Measurements from ENCODE around the gene PRIM2.
"Not testable (repeated sequence)": the region's sequence is repeated elsewhere in the genome, so short reads cannot be mapped to it uniquely, and the experiment has no call there.

DNA sequence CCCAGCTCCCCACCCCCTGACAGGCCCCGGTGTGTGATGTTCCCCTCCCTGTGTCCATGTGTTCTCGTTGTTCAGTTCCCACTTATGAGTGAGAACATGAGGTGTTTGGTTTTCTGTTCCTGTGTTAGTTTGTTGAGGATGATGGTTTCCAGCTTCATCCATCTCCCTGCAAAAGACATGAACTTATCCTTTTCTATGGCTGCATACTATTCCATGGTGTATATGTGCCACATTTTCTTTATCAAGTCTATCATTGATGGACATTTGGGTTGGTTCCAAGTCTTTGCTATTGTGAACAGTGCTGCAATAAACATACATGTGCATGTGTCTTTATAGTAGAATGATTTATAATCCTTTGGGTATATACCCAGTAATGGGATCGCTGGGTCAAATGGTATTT, 148.5 kb downstream of the PRIM2 start:
- TF ChIP-seq, protein P1, sequence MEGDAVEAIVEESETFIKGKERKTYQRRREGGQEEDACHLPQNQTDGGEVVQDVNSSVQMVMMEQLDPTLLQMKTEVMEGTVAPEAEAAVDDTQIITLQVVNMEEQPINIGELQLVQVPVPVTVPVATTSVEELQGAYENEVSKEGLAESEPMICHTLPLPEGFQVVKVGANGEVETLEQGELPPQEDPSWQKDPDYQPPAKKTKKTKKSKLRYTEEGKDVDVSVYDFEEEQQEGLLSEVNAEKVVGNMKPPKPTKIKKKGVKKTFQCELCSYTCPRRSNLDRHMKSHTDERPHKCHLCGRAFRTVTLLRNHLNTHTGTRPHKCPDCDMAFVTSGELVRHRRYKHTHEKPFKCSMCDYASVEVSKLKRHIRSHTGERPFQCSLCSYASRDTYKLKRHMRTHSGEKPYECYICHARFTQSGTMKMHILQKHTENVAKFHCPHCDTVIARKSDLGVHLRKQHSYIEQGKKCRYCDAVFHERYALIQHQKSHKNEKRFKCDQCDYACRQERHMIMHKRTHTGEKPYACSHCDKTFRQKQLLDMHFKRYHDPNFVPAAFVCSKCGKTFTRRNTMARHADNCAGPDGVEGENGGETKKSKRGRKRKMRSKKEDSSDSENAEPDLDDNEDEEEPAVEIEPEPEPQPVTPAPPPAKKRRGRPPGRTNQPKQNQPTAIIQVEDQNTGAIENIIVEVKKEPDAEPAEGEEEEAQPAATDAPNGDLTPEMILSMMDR (IDR thresholded peaks at IDR 0.05; ENCODE audit: insufficient read depth, low read length), result not testable (repeated sequence)
- TF ChIP-seq POLR2AphosphoS5, GABPA (IDR thresholded peaks at IDR 0.05; ENCODE audit: low read depth): not testable (repeated sequence)
- TF ChIP-seq, protein P2, sequence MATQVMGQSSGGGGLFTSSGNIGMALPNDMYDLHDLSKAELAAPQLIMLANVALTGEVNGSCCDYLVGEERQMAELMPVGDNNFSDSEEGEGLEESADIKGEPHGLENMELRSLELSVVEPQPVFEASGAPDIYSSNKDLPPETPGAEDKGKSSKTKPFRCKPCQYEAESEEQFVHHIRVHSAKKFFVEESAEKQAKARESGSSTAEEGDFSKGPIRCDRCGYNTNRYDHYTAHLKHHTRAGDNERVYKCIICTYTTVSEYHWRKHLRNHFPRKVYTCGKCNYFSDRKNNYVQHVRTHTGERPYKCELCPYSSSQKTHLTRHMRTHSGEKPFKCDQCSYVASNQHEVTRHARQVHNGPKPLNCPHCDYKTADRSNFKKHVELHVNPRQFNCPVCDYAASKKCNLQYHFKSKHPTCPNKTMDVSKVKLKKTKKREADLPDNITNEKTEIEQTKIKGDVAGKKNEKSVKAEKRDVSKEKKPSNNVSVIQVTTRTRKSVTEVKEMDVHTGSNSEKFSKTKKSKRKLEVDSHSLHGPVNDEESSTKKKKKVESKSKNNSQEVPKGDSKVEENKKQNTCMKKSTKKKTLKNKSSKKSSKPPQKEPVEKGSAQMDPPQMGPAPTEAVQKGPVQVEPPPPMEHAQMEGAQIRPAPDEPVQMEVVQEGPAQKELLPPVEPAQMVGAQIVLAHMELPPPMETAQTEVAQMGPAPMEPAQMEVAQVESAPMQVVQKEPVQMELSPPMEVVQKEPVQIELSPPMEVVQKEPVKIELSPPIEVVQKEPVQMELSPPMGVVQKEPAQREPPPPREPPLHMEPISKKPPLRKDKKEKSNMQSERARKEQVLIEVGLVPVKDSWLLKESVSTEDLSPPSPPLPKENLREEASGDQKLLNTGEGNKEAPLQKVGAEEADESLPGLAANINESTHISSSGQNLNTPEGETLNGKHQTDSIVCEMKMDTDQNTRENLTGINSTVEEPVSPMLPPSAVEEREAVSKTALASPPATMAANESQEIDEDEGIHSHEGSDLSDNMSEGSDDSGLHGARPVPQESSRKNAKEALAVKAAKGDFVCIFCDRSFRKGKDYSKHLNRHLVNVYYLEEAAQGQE (IDR thresholded peaks at IDR 0.05; ENCODE audit: insufficient replicate concordance, low read depth), result not testable (repeated sequence)
